Erythroblast (primary cell): ENCODE measurements around the gene ABO.
"Not testable (repeated sequence)": the region's sequence is repeated elsewhere in the genome, so short reads cannot be mapped to it uniquely, and the experiment has no call there.

Source experiments
- GATA1 ChIP-seq: IDR thresholded peaks from 2 replicates; pipeline ENCODE4 v1.6.1; 2011; ENCODE audit warnings: low read depth, mild to moderate bottlenecking, control low read depth, low read length, moderate library complexity
- POLR2A ChIP-seq: IDR thresholded peaks from 2 replicates; pipeline ENCODE4 v1.6.1; 2011; ENCODE audit warnings: mild to moderate bottlenecking, low read length

DNA sequence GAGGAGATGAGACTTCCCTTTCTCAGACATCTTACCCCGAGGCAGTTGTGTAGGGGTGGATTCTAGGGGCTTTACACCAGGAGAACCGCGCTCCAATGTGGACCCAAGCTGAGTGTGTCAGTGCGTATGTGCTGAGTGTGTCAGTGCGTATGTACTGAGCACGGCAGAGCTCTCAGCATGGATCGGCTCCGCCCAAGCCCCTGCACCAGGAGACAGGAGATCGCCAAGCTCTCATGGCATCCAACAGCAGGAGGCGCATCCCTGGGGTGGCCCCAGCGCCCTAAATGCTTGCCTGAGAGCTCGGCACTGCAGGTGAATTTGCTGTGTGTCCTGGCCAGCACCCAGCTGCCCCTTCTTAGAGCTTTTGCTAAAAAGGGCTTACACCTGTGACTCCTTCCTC, 53.0 kb downstream of the ABO start:
- TF ChIP-seq POLR2A, GATA1: not testable (repeated sequence)
